ENCODE results near the gene CST5. TPM values are rescaled to one million over a fixed set of nuclear protein-coding genes. Genes with fewer than 3 reads are reported as not detected.

CST5 gene
- total and polyA plus RNA-seq, 4 donors: not detected

DNA sequence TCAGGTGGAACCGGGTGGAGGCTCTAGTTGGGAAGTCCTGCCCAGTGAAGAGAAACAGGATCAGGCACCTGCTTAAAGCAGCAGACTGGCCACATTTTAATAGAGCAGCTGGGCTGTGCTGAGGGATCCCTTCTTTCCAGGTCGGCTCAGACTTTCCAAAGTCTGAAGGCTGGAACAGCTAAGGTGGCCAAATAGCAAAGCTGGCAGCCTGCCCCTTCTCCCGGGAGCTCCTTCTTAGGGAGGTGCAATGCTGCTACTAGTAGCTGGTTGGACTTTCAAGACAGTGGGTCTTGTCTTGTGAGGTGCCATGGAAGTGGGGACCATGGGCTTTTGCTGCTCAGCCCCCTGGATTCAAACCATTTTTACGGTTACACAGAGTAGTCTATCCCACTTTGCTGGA is 30.7 kb upstream of the CST5 start:
- no peak for TF ChIP-seq GABPA (IDR thresholded peaks at IDR 0.05 in 1 of 2, conservative IDR thresholded peaks at IDR 0.05 in 1 of 2)
- Histone ChIP-seq H3K27me3 (ENCODE audit: control insufficient read depth in 4 of 4, insufficient read depth in 4 of 4, low read length in 3 of 4) (peaks cover 0 to 11% (median 2%) of the 10 kb centered on the region in 4 donors), H3K4me1 (ENCODE audit: control insufficient read depth in 4 of 4, insufficient read depth in 4 of 4, low read length in 3 of 4) (no peaks in the 10 kb centered on the region), H3K9me3 (ENCODE audit: control insufficient read depth in 4 of 4, low read length in 3 of 4) (peaks cover 2 to 8% (median 2%) of the 10 kb centered on the region in 4 donors), H3K27ac (ENCODE audit: low read depth in 1 of 2, low read length in 2 of 2) (no peak overlapping the region), H3K36me3 (ENCODE audit: control insufficient read depth in 4 of 4, insufficient read depth in 3 of 4, low read depth in 1 of 4, low read length in 3 of 4) (no peaks in the 10 kb centered on the region), H3K4me3 (ENCODE audit: low read depth in 1 of 3, low read length in 3 of 3) (no peak overlapping the region), H3K9ac (ENCODE audit: low read depth in 1 of 2, low read length in 2 of 2) (no peak overlapping the region)
- 82% methylated on average over 4 of the region's 4 CpGs for WGBS
- no peak for DNase-seq (ENCODE audit: low spot score)

DNA sequence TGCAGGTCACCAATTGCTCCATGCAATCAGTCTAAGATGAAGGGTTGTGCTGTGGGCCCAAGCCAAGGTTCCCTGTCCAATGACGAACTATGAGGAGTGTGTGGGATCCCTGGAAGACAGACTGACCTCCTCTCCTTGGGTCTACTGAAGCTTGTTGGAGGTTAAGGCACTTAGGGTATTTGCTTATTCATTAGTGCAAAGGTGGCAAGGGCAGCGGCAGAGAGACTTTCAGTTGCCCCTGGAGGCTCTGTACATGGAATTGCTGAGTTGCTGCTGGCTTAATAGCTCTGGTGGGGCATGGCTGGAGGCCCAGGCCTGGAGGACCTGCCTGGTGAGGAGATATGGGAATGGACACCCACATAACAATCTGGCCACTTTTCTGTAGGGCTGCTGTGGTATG is 29.8 kb upstream of the CST5 start:
- H3K4me1 ChIP-seq (ENCODE audit: control insufficient read depth in 4 of 4, insufficient read depth in 4 of 4, low read length in 3 of 4): no peaks in the 10 kb centered on the region
- no peak overlapping the region for H3K9ac ChIP-seq (ENCODE audit: low read depth in 1 of 2, low read length in 2 of 2)
- no peaks in the 10 kb centered on the region for H3K36me3 ChIP-seq (ENCODE audit: control insufficient read depth in 4 of 4, insufficient read depth in 3 of 4, low read depth in 1 of 4, low read length in 3 of 4)
- WGBS: 85% methylated on average over 2 of the region's 2 CpGs
- TF ChIP-seq, protein P1, sequence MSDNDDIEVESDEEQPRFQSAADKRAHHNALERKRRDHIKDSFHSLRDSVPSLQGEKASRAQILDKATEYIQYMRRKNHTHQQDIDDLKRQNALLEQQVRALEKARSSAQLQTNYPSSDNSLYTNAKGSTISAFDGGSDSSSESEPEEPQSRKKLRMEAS (IDR thresholded peaks at IDR 0.05): no peak
- TF ChIP-seq, protein P2, sequence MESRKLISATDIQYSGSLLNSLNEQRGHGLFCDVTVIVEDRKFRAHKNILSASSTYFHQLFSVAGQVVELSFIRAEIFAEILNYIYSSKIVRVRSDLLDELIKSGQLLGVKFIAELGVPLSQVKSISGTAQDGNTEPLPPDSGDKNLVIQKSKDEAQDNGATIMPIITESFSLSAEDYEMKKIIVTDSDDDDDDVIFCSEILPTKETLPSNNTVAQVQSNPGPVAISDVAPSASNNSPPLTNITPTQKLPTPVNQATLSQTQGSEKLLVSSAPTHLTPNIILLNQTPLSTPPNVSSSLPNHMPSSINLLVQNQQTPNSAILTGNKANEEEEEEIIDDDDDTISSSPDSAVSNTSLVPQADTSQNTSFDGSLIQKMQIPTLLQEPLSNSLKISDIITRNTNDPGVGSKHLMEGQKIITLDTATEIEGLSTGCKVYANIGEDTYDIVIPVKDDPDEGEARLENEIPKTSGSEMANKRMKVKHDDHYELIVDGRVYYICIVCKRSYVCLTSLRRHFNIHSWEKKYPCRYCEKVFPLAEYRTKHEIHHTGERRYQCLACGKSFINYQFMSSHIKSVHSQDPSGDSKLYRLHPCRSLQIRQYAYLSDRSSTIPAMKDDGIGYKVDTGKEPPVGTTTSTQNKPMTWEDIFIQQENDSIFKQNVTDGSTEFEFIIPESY (IDR thresholded peaks at IDR 0.05): no peak
- TF ChIP-seq FOXA2 (IDR thresholded peaks at IDR 0.05) (no peak), SP1 (IDR thresholded peaks at IDR 0.05) (no peak), FOXA1 (IDR thresholded peaks at IDR 0.05) (no peak), RXRA (IDR thresholded peaks at IDR 0.05) (no peak), HNF4A (conservative IDR thresholded peaks at IDR 0.05) (no peak), CTCF (IDR thresholded peaks at IDR 0.05; ENCODE audit: low read depth, low read length, missing input control) (no peak), GABPA (IDR thresholded peaks at IDR 0.05 in 1 of 2, conservative IDR thresholded peaks at IDR 0.05 in 1 of 2) (no peak), TAF1 (conservative IDR thresholded peaks at IDR 0.05) (no peak), JUND (IDR thresholded peaks at IDR 0.05) (no peak), HNF4G (IDR thresholded peaks at IDR 0.05) (no peak), RAD21 (IDR thresholded peaks at IDR 0.05) (no peak), NR2F2 (IDR thresholded peaks at IDR 0.05) (no peak), YY1 (IDR thresholded peaks at IDR 0.05) (no peak), EGR1 (IDR thresholded peaks at IDR 0.05; ENCODE audit: low read depth in 2 of 2) (no peak)
- TF ChIP-seq, protein P3, sequence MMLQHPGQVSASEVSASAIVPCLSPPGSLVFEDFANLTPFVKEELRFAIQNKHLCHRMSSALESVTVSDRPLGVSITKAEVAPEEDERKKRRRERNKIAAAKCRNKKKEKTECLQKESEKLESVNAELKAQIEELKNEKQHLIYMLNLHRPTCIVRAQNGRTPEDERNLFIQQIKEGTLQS (IDR thresholded peaks at IDR 0.05): no peak
- TF ChIP-seq, protein P4, sequence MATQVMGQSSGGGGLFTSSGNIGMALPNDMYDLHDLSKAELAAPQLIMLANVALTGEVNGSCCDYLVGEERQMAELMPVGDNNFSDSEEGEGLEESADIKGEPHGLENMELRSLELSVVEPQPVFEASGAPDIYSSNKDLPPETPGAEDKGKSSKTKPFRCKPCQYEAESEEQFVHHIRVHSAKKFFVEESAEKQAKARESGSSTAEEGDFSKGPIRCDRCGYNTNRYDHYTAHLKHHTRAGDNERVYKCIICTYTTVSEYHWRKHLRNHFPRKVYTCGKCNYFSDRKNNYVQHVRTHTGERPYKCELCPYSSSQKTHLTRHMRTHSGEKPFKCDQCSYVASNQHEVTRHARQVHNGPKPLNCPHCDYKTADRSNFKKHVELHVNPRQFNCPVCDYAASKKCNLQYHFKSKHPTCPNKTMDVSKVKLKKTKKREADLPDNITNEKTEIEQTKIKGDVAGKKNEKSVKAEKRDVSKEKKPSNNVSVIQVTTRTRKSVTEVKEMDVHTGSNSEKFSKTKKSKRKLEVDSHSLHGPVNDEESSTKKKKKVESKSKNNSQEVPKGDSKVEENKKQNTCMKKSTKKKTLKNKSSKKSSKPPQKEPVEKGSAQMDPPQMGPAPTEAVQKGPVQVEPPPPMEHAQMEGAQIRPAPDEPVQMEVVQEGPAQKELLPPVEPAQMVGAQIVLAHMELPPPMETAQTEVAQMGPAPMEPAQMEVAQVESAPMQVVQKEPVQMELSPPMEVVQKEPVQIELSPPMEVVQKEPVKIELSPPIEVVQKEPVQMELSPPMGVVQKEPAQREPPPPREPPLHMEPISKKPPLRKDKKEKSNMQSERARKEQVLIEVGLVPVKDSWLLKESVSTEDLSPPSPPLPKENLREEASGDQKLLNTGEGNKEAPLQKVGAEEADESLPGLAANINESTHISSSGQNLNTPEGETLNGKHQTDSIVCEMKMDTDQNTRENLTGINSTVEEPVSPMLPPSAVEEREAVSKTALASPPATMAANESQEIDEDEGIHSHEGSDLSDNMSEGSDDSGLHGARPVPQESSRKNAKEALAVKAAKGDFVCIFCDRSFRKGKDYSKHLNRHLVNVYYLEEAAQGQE (IDR thresholded peaks at IDR 0.05): no peak
- H3K9me3 ChIP-seq (ENCODE audit: control insufficient read depth in 4 of 4, low read length in 3 of 4): peaks cover 2 to 8% (median 3%) of the 10 kb centered on the region in 4 donors
- DNase-seq (ENCODE audit: low spot score): no peak
- peaks cover 0 to 11% (median 2%) of the 10 kb centered on the region in 4 donors for H3K27me3 ChIP-seq (ENCODE audit: control insufficient read depth in 4 of 4, insufficient read depth in 4 of 4, low read length in 3 of 4)
- no peak overlapping the region for H3K27ac ChIP-seq (ENCODE audit: low read depth in 1 of 2, low read length in 2 of 2)
- H3K4me3 ChIP-seq (ENCODE audit: low read depth in 1 of 3, low read length in 3 of 3): no peak overlapping the region
